ENCODE results near the gene FAM120A. TPM values are rescaled to one million over a fixed set of nuclear protein-coding genes. Genes with fewer than 3 reads are reported as not detected.

The FAM120A gene
- total and polyA plus RNA-seq, 7 donors, result 37.9 to 126 (median 70.1) TPM

DNA sequence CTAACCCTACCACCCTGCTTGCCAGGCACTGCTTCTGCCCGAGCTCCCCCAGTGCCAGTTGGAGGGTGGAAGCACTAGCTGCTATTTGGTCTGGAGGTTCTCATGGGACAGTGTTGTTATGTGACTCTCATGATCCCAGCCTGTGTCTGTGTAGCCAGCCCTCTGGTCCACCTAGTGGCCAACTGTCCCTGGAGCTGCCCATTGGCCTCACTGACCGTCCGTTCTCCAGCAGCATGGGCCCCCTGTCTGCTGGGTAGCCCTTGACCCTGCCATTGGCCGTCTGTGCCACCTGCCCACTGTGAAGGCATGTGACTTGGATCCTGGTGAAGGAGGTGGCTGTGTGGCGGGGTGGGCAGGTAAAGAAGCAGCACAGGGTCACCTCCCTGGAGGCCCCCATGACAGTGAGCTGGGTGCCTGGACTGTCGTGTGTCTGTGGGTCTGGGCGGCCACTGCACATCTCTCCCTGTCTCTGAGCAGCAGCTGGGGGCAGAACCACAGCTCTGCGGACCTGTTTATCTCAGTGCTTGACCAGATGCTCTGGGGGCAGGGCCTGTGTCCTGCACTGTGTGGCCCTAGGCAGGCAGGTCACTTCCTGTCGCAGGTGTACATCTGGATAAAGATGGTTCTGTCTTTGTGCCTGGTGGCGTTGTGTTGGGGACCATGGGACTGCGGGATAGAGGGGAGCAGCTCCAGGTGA is 136.3 kb downstream of the FAM120A start:
- TF ChIP-seq, protein P1, sequence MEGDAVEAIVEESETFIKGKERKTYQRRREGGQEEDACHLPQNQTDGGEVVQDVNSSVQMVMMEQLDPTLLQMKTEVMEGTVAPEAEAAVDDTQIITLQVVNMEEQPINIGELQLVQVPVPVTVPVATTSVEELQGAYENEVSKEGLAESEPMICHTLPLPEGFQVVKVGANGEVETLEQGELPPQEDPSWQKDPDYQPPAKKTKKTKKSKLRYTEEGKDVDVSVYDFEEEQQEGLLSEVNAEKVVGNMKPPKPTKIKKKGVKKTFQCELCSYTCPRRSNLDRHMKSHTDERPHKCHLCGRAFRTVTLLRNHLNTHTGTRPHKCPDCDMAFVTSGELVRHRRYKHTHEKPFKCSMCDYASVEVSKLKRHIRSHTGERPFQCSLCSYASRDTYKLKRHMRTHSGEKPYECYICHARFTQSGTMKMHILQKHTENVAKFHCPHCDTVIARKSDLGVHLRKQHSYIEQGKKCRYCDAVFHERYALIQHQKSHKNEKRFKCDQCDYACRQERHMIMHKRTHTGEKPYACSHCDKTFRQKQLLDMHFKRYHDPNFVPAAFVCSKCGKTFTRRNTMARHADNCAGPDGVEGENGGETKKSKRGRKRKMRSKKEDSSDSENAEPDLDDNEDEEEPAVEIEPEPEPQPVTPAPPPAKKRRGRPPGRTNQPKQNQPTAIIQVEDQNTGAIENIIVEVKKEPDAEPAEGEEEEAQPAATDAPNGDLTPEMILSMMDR (IDR thresholded peaks at IDR 0.05), result peak; percentile 15
- H3K9me3 ChIP-seq, result no peaks in the 10 kb centered on the region
- intact Hi-C loops (cut with DNase I), result no loop called here
- ATAC-seq, result peak; percentile 19 to 47 (median 32)
- H3K27me3 ChIP-seq (ENCODE audit: insufficient read depth in 3 of 3, low read length in 2 of 3), result no peaks in the 10 kb centered on the region
- H3K27ac ChIP-seq, result no peak overlapping the region
- WGBS, 3 donors, result 86 to 93% (median 89%) methylated on average over 11 of the region's 11 CpGs
- peaks cover 47% of the 10 kb centered on the region for H3K4me1 ChIP-seq
- H3K4me3 ChIP-seq, result no peak overlapping the region
- DNase-seq, result peak in 1 of 2 donors; percentile 48
- no peaks in the 10 kb centered on the region for H3K36me3 ChIP-seq (ENCODE audit: insufficient read depth in 1 of 2, low read depth in 1 of 2)

DNA sequence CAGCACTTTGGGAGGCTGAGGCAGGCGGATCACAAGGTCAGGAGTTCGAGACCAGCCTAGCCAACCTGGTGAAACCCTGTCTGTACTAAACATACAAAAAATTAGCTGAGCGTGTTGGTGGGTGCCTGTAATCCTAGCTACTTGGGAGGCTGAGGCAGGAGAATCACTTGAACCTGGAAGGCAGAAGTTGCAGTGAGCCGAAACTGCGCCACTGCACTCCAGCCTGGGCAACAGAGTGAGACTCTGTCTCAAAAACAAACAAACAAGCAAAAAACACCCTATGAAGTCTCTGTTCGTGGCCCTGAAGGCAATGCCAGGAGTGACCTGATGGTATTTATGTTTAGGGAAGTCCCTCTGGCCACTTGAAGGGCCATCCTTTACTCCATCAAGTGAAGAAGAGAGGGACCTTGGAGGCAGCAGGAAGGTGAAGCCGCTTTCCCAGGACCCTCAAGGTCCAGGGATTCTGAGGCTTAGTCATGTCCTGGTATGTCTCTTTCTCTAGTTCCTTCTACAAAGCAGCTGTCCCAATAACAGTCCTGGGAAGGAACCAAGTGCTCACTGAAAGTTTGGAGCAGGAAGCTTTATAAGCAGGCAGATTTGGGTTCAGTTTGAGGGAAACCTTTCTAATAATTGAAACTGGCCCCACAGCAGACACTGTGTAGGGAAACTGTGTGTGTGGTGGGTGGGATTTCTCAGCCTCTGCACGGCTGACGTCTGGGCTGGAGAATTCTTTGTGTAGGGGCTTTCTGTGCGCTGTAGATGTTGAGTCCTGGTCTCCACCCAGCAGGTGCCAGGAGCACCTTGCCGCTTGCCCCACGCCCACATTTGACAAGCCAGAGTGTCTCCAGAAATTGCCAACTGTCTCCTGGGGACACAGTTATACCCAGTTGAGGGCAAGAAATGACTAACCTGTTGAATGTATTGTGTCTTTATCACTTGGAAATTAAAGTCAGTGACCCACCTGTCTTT is 137.4 kb downstream of the FAM120A start:
- WGBS, 3 donors, result 76 to 79% (median 78%) methylated on average over 12 of the region's 12 CpGs
- Histone ChIP-seq H3K27me3 (ENCODE audit: insufficient read depth in 3 of 3, low read length in 2 of 3) (no peaks in the 10 kb centered on the region), H3K27ac (peak overlapping the region; percentile 41), H3K4me1 (peaks cover 58% of the 10 kb centered on the region), H3K9me3 (no peaks in the 10 kb centered on the region), H3K36me3 (ENCODE audit: insufficient read depth in 1 of 2, low read depth in 1 of 2) (no peaks in the 10 kb centered on the region), H3K4me3 (no peak overlapping the region)
- DNase-seq, result no peak
- TF ChIP-seq, protein P1 (IDR thresholded peaks at IDR 0.05), result no peak
- no peak for ATAC-seq
- intact Hi-C loops (cut with DNase I), result no loop called here

DNA sequence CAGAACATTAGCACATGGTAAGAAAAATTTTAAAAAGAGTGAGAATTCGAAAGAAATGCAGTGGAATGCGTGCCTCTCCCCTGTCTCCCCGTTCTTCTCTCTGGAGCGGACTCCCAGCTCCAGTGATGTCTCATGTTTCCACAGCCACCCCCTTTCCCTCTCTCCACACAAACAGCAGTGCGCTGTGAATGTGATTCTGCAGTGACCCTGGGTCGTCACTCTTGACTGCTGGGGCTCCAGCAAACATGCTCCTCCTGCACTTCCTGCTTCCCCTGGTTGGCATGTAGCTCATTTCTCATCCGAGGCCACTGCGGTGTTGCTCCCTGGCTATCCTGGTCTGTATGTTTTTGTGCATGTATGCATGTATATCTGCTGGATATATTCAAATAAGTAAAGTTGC is 138.2 kb downstream of the FAM120A start:
- 6 to 20% (median 9%) methylated on average over 8 of the region's 8 CpGs for WGBS, 3 donors
- peak in 3 of 4 donors; percentile 17 to 38 (median 31) for ATAC-seq
- Histone ChIP-seq H3K36me3 (ENCODE audit: insufficient read depth in 1 of 2, low read depth in 1 of 2) (no peaks in the 10 kb centered on the region), H3K9me3 (no peaks in the 10 kb centered on the region), H3K27ac (no peak overlapping the region), H3K27me3 (ENCODE audit: insufficient read depth in 3 of 3, low read length in 2 of 3) (no peaks in the 10 kb centered on the region), H3K4me3 (no peak overlapping the region), H3K4me1 (peaks cover 59% of the 10 kb centered on the region)
- TF ChIP-seq, protein P1 (IDR thresholded peaks at IDR 0.05), result no peak
- intact Hi-C loops (cut with DNase I), result no loop called here
- DNase-seq, result peak in 1 of 2 donors; percentile 45

DNA sequence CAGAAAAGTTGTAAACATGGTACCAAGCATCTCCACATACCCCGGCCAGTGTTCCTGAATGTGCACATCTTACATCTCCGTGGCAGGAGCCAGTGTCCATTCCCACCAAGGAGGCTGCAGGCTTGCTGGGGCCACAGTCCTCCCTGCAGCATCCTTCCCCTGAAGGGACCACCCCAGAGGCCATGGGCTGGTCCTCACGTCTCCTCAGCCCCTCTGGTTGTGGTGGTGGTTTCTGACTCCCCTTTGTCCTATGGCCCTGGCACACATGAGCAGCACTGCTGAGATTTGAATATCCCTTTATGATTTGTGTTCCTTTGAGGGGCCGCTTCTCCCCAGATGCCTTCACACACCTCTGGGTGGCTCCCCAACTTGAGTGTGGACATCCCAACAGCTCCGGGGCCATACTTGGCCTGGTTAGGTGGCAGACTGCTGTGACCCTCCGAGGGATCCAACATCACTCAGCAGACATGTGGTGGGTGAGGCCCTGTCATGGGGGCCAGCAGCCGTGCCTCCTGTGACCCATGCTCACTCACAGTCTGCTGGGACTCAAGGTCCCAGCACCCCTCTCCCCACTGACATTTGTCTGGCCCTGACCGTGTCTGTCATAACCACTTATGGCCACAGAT is 139.2 kb downstream of the FAM120A start:
- no peaks in the 10 kb centered on the region for H3K9me3 ChIP-seq
- H3K4me1 ChIP-seq, result peaks cover 53% of the 10 kb centered on the region
- no peak overlapping the region for H3K4me3 ChIP-seq
- DNase-seq, result peak in 1 of 2 donors; percentile 28
- ATAC-seq, result no peak
- no peaks in the 10 kb centered on the region for H3K36me3 ChIP-seq (ENCODE audit: insufficient read depth in 1 of 2, low read depth in 1 of 2)
- TF ChIP-seq, protein P1 (IDR thresholded peaks at IDR 0.05), result no peak
- H3K27me3 ChIP-seq (ENCODE audit: insufficient read depth in 3 of 3, low read length in 2 of 3), result no peaks in the 10 kb centered on the region
- intact Hi-C loops (cut with DNase I), result no loop called here
- 70 to 78% (median 74%) methylated on average over 8 of the region's 8 CpGs for WGBS, 3 donors
- H3K27ac ChIP-seq, result no peak overlapping the region

All from psoas muscle (tissue), 8 donors.